ENCODE data around the gene RFX1.

Gene RFX1

GRCh38 chr19:13951043-13951442 is 55.1 kb downstream of the RFX1 start:
- Histone ChIP-seq H4K20me1 (ENCODE audit: control insufficient read depth, insufficient read depth, low read depth, low read length) (peaks cover 6% of the 10 kb centered on the region; the same call in 1 of the 2 replicates), H3K4me2 (ENCODE audit: low read length) (no peak overlapping the region)

GRCh38 chr19:13946414-13946813 is 59.7 kb downstream of the RFX1 start:
- no peak overlapping the region for H3K4me3 ChIP-seq (ENCODE audit: low read length)
- H3F3A ChIP-seq (ENCODE audit: control insufficient read depth, insufficient read depth), result no peaks in the 10 kb centered on the region
- H3K9me3 ChIP-seq (ENCODE audit: control insufficient read depth, insufficient read depth, low read length), result peaks cover 5% of the 10 kb centered on the region; the same call in 1 of the 2 replicates
- no peaks in the 10 kb centered on the region for H3K27me3 ChIP-seq (ENCODE audit: control insufficient read depth, low read length)
- H3K36me3 ChIP-seq (ENCODE audit: control insufficient read depth, low read length), result no peaks in the 10 kb centered on the region
- no peak overlapping the region for H3K27ac ChIP-seq (ENCODE audit: low read depth, low read length)
- peaks cover under 1% of the 10 kb centered on the region for H3K4me1 ChIP-seq (ENCODE audit: control insufficient read depth, low read length)
- no peaks in the 10 kb centered on the region for H3K79me2 ChIP-seq (ENCODE audit: control insufficient read depth, low read length)
- H3K9me2 ChIP-seq (replicated peaks; ENCODE audit: control insufficient read depth, low read length), result no peaks in the 10 kb centered on the region
- no peaks in the 10 kb centered on the region for H4K20me1 ChIP-seq (ENCODE audit: control insufficient read depth, insufficient read depth, low read depth, low read length)
- TF ChIP-seq CTCF (IDR thresholded peaks at IDR 0.05; ENCODE audit: low read depth, low read length, poor library complexity, severe bottlenecking) (no peak), EZH2phosphoT487 (IDR thresholded peaks at IDR 0.05; ENCODE audit: borderline replicate concordance, low read length) (no peak)
- no peak overlapping the region for H3K4me2 ChIP-seq (ENCODE audit: low read length)

More at GRCh38 chr19:13951043-13951442, 55.1 kb downstream of the RFX1 start:
- no peak overlapping the region for H3K27ac ChIP-seq (ENCODE audit: low read depth, low read length)
- no peak for TF ChIP-seq CTCF (IDR thresholded peaks at IDR 0.05; ENCODE audit: low read depth, low read length, poor library complexity, severe bottlenecking)
- no peak for TF ChIP-seq EZH2phosphoT487 (IDR thresholded peaks at IDR 0.05; ENCODE audit: borderline replicate concordance, low read length)
- no peaks in the 10 kb centered on the region for H3K9me3 ChIP-seq (ENCODE audit: control insufficient read depth, insufficient read depth, low read length)
- no peaks in the 10 kb centered on the region for H3F3A ChIP-seq (ENCODE audit: control insufficient read depth, insufficient read depth)
- no peaks in the 10 kb centered on the region for H3K9me2 ChIP-seq (replicated peaks; ENCODE audit: control insufficient read depth, low read length)
- H3K36me3 ChIP-seq (ENCODE audit: control insufficient read depth, low read length), result peaks cover 19% of the 10 kb centered on the region
- H3K4me1 ChIP-seq (ENCODE audit: control insufficient read depth, low read length), result peaks cover 16% of the 10 kb centered on the region
- no peaks in the 10 kb centered on the region for H3K27me3 ChIP-seq (ENCODE audit: control insufficient read depth, low read length)
- no peak overlapping the region for H3K4me3 ChIP-seq (ENCODE audit: low read length)
- peaks cover 28% of the 10 kb centered on the region for H3K79me2 ChIP-seq (ENCODE audit: control insufficient read depth, low read length)

GRCh38 chr19:13942023-13942684 is 64.0 kb downstream of the RFX1 start:
- H3K4me2 ChIP-seq (ENCODE audit: low read length), result no peak overlapping the region
- no peak overlapping the region for H3K27ac ChIP-seq (ENCODE audit: low read depth, low read length)
- no peaks in the 10 kb centered on the region for H3F3A ChIP-seq (ENCODE audit: control insufficient read depth, insufficient read depth)
- TF ChIP-seq EZH2phosphoT487 (IDR thresholded peaks at IDR 0.05; ENCODE audit: borderline replicate concordance, low read length) (no peak), CTCF (IDR thresholded peaks at IDR 0.05; ENCODE audit: low read depth, low read length, poor library complexity, severe bottlenecking) (no peak)
- H3K9me2 ChIP-seq (replicated peaks; ENCODE audit: control insufficient read depth, low read length), result no peaks in the 10 kb centered on the region
- no peaks in the 10 kb centered on the region for H3K4me1 ChIP-seq (ENCODE audit: control insufficient read depth, low read length)
- no peaks in the 10 kb centered on the region for H3K79me2 ChIP-seq (ENCODE audit: control insufficient read depth, low read length)
- H3K4me3 ChIP-seq (ENCODE audit: low read length), result no peak overlapping the region
- no peaks in the 10 kb centered on the region for H4K20me1 ChIP-seq (ENCODE audit: control insufficient read depth, insufficient read depth, low read depth, low read length)
- peaks cover 5% of the 10 kb centered on the region; the same call in 1 of the 2 replicates for H3K9me3 ChIP-seq (ENCODE audit: control insufficient read depth, insufficient read depth, low read length)
- H3K36me3 ChIP-seq (ENCODE audit: control insufficient read depth, low read length), result no peaks in the 10 kb centered on the region
- H3K27me3 ChIP-seq (ENCODE audit: control insufficient read depth, low read length), result peaks cover 3% of the 10 kb centered on the region; the same call in 1 of the 2 replicates

Data from DOHH2 (cell line).